Measurements from ENCODE around the gene CD274.
"Not testable (repeated sequence)": the region's sequence is repeated elsewhere in the genome, so short reads cannot be mapped to it uniquely, and the experiment has no call there.

Gene CD274

GRCh38 chr9:5450359-5451091 lies at the start of gene CD274:
Gene CD274 (plus strand): TSS chr9:5450542. CDS start chr9:5456114, 5,572 bp downstream.
- DNase-seq = peak; percentile 83

- DNase-seq = no peak
These were observed 48.1 kb upstream of the CD274 start for GRCh38 chr9:5402217-5402616.

GRCh38 chr9:5408596-5408995 lies 41.7 kb upstream of the CD274 start:
- no peak for DNase-seq

- DNase-seq = no peak
These were observed 33.4 kb upstream of the CD274 start for GRCh38 chr9:5416953-5417352.

GRCh38 chr9:5418481-5418880 lies 31.9 kb upstream of the CD274 start:
- no peak for DNase-seq

- no peak for DNase-seq
These were observed 30.4 kb upstream of the CD274 start for GRCh38 chr9:5419987-5420386.

- DNase-seq = no peak
These were observed 29.2 kb upstream of the CD274 start for GRCh38 chr9:5421163-5421562.

- no peak for DNase-seq
These were observed 28.1 kb upstream of the CD274 start for GRCh38 chr9:5422276-5422675.

GRCh38 chr9:5425006-5425628 lies 25.2 kb upstream of the CD274 start:
- DNase-seq = no peak

GRCh38 chr9:5427005-5427404 lies 23.3 kb upstream of the CD274 start:
- DNase-seq = no peak

- no peak for DNase-seq
These were observed 22.2 kb upstream of the CD274 start for GRCh38 chr9:5428172-5428571.

- DNase-seq = no peak
These were observed 21.4 kb upstream of the CD274 start for GRCh38 chr9:5428794-5429528.

- DNase-seq = no peak
These were observed 20.3 kb upstream of the CD274 start for GRCh38 chr9:5429873-5430564.

- DNase-seq = no peak
These were observed 19.4 kb upstream of the CD274 start for GRCh38 chr9:5430912-5431311.

- not testable (repeated sequence) for DNase-seq
These were observed 17.5 kb upstream of the CD274 start for GRCh38 chr9:5432890-5433289.

- DNase-seq = not testable (repeated sequence)
These were observed 17.0 kb upstream of the CD274 start for GRCh38 chr9:5433328-5433727.

GRCh38 chr9:5433841-5434810 lies 16.2 kb upstream of the CD274 start:
- DNase-seq = not testable (repeated sequence)

GRCh38 chr9:5435912-5436311 lies 14.4 kb upstream of the CD274 start:
- DNase-seq = no peak

- no peak for DNase-seq
These were observed 13.9 kb upstream of the CD274 start for GRCh38 chr9:5436441-5436840.

- DNase-seq = peak; percentile 89
These were observed 12.8 kb upstream of the CD274 start, which contains the start of gene PLGRKT for GRCh38 chr9:5437254-5438216. Gene PLGRKT (minus strand): TSS chr9:5437925. CDS start chr9:5431977, 5,948 bp downstream.

Measured in activated naive CD4-positive, alpha-beta T cell treated with anti-CD3 and anti-CD28 coated beads, Interleukin-2, amount 50 U/mL, for 16 hours (primary cell).